DOHH2 (cell line): ENCODE results near the gene SIPA1L3.

ENCODE experiments used
- EZH2phosphoT487 ChIP-seq: fragments of 200-600 bp; sonication (generic); IDR thresholded peaks from 2 replicates; pipeline ENCODE4 v1.6.1; 2017; ENCODE audit warnings: borderline replicate concordance, mild to moderate bottlenecking, antibody characterized with exemption, low read length, moderate library complexity, mixed read lengths
- TF ChIP-seq, protein P1 (sequence below): fragments of 200-600 bp; sonication (generic); IDR thresholded peaks from one replicate; pipeline ENCODE4 v1.5.1; 2014; ENCODE audit warnings: antibody characterized with exemption, mild to moderate bottlenecking, low read depth, low read length; ENCODE audit not compliant: poor library complexity, severe bottlenecking

DNA sequence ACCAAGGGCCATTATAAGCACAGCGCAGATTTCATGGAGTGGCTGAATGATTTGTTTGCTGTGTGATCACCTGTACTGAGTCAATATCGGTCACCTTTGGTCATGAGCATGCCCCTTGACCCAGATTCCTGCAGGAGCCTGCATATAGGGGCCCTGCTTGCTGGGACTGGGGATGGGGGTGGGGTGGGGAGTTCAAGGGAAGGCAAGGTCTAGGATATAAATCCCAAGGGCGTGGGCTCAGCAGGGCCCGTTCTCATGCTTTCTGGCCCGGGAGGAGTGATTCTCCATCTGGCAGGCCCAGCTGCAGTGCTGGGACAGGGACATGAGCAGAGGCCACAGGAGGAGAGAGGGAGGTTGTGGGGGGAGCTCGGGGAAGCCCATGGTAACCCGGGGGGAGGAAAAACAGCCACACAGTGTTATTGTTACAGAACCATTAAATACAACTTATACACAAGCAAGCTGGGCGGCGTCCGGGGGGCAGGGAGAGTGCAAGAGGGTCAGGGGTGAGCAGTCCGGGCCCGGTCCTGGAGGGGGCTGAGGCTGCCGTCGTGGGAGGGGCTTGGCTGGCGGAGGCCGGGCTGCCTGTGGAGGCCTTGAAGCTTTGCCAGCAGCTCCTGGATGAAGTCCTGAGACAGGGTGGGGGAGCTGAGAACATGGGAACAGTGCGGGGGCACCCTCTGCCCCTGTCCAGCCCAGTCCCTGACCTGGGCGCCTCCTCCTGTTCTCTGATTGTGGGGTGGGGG, 344.0 kb downstream of the SIPA1L3 start:
- TF ChIP-seq, protein P1, sequence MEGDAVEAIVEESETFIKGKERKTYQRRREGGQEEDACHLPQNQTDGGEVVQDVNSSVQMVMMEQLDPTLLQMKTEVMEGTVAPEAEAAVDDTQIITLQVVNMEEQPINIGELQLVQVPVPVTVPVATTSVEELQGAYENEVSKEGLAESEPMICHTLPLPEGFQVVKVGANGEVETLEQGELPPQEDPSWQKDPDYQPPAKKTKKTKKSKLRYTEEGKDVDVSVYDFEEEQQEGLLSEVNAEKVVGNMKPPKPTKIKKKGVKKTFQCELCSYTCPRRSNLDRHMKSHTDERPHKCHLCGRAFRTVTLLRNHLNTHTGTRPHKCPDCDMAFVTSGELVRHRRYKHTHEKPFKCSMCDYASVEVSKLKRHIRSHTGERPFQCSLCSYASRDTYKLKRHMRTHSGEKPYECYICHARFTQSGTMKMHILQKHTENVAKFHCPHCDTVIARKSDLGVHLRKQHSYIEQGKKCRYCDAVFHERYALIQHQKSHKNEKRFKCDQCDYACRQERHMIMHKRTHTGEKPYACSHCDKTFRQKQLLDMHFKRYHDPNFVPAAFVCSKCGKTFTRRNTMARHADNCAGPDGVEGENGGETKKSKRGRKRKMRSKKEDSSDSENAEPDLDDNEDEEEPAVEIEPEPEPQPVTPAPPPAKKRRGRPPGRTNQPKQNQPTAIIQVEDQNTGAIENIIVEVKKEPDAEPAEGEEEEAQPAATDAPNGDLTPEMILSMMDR, result no peak
- no peak for TF ChIP-seq EZH2phosphoT487
